ENCODE measurements around the gene RYR1. TPM values are rescaled to one million over a fixed set of nuclear protein-coding genes. Genes with fewer than 3 reads are reported as not detected.
"Not testable (repeated sequence)": the region's sequence is repeated elsewhere in the genome, so short reads cannot be mapped to it uniquely, and the experiment has no call there.

The RYR1 gene
- total RNA-seq, 2 donors from 2014 or later, result 0.33 to 1.0 TPM

- no peak for ATAC-seq
- DNase-seq, result no peak
- Histone ChIP-seq H3K27ac (no peak overlapping the region), H3K4me3 (no peak overlapping the region), H3K27me3 (no peaks in the 10 kb centered on the region), H3K4me1 (no peaks in the 10 kb centered on the region), H3K36me3 (replicated peaks in 1 of 2; ENCODE audit: insufficient read depth in 1 of 2, low read depth in 2 of 2) (no peaks in the 10 kb centered on the region), H3K9me3 (no peaks in the 10 kb centered on the region)
- TF ChIP-seq POLR2A (IDR thresholded peaks at IDR 0.05), result no peak
- TF ChIP-seq CTCF (IDR thresholded peaks at IDR 0.05), result no peak
- 77 to 83% methylated on average over 9 to 13 of the region's 13 CpGs for WGBS, 2 donors
- intact Hi-C loops (cut with DNase I), result no loop called here
Measured at GRCh38 chr19:38411041-38411712, 22.3 kb upstream of the RYR1 start.

DNA sequence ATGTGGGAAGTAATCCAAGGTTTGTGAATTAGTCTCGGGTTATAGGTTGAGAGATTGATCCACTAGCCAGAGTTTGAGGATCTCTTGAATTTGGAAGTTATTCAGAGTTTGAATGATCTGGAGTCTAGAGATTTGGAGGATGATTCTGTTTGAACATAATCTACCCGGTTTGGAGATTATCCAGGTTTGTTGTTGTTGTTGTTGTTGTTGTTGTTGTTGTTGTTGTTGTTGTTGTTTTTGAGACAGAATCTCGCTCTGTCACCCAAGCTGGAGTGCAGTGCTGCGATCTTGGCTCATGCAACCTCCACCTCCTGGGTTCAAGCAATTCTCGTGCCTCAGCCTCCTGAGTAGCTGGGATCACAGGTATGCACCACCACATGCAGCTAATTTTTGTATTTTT is 21.6 kb upstream of the RYR1 start:
- 64 to 66% methylated on average over 5 of the region's 5 CpGs for WGBS, 2 donors
- H3K9me3 ChIP-seq; H3K27me3 ChIP-seq; H3K36me3 ChIP-seq (replicated peaks in 1 of 2; ENCODE audit: insufficient read depth in 1 of 2, low read depth in 2 of 2); H3K4me3 ChIP-seq; H3K4me1 ChIP-seq; intact Hi-C loops (cut with DNase I); ATAC-seq; DNase-seq; H3K27ac ChIP-seq: not testable (repeated sequence)

DNA sequence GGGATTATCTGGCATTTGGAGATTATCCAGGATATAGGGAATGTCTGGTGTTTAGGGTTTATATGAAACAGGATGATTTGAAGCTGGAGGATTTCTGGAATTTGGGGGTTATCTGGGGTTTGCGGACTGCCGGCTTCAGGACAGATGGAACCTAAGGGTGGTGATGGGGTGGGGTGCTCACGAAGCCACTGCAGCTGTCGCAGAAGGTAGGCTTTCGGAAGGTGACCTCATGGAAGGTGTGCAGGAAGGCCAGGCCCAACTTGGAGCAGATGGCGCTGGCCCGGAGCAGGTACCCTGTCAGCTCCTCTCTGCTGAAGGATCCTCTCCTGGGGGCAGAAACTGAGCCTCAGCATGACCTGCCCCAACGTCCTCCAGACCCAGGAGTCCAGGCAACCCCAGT is 21.0 kb upstream of the RYR1 start:
- H3K4me1 ChIP-seq, result peaks cover under 1% of the 10 kb centered on the region
- 87 to 91% methylated on average over 5 to 8 of the region's 8 CpGs for WGBS, 2 donors
- intact Hi-C loops (cut with DNase I), result no loop called here

GRCh38 chr19:38412961-38413360 is 20.5 kb upstream of the RYR1 start:
- Histone ChIP-seq H3K4me3 (no peak overlapping the region), H3K36me3 (replicated peaks in 1 of 2; ENCODE audit: insufficient read depth in 1 of 2, low read depth in 2 of 2) (no peaks in the 10 kb centered on the region), H3K9me3 (no peaks in the 10 kb centered on the region), H3K4me1 (peaks cover 6% of the 10 kb centered on the region), H3K27me3 (peaks cover 0 to 7% of the 10 kb centered on the region in 2 donors), H3K27ac (no peak overlapping the region)
- TF ChIP-seq POLR2A (IDR thresholded peaks at IDR 0.05), result no peak
- ATAC-seq, result no peak
- 60 to 75% methylated on average over 8 to 11 of the region's 11 CpGs for WGBS, 2 donors
- intact Hi-C loops (cut with DNase I), result no loop called here
- no peak for DNase-seq

More for the DNA sequence above, 21.0 kb upstream of the RYR1 start:
- no peak overlapping the region for H3K27ac ChIP-seq
- H3K36me3 ChIP-seq (replicated peaks in 1 of 2; ENCODE audit: insufficient read depth in 1 of 2, low read depth in 2 of 2), result no peaks in the 10 kb centered on the region
- DNase-seq (no peak), ATAC-seq (no peak)
- H3K9me3 ChIP-seq, result no peaks in the 10 kb centered on the region
- TF ChIP-seq POLR2A (IDR thresholded peaks at IDR 0.05), result no peak
- no peak for TF ChIP-seq CTCF (IDR thresholded peaks at IDR 0.05)
- H3K27me3 ChIP-seq, result peaks cover 0 to 3% of the 10 kb centered on the region in 2 donors
- no peak overlapping the region for H3K4me3 ChIP-seq

GRCh38 chr19:38413416-38413815 is 20.1 kb upstream of the RYR1 start:
- Histone ChIP-seq H3K4me1 (peaks cover 10% of the 10 kb centered on the region), H3K27me3 (peaks cover 0 to 8% of the 10 kb centered on the region in 2 donors), H3K27ac (no peak overlapping the region), H3K4me3 (no peak overlapping the region), H3K9me3 (no peaks in the 10 kb centered on the region), H3K36me3 (replicated peaks in 1 of 2; ENCODE audit: insufficient read depth in 1 of 2, low read depth in 2 of 2) (no peaks in the 10 kb centered on the region)
- TF ChIP-seq CTCF (IDR thresholded peaks at IDR 0.05), result no peak
- no peak for TF ChIP-seq POLR2A (IDR thresholded peaks at IDR 0.05)
- intact Hi-C loops (cut with DNase I), result no loop called here
- 75 to 84% methylated on average over 3 to 6 of the region's 6 CpGs for WGBS, 2 donors
- no peak for DNase-seq
- no peak for ATAC-seq

- Histone ChIP-seq H3K9me3 (no peaks in the 10 kb centered on the region), H3K36me3 (replicated peaks in 1 of 2; ENCODE audit: insufficient read depth in 1 of 2, low read depth in 2 of 2) (no peaks in the 10 kb centered on the region), H3K4me3 (no peak overlapping the region), H3K27me3 (peaks cover 0 to 8% of the 10 kb centered on the region in 2 donors), H3K4me1 (peaks cover 11% of the 10 kb centered on the region), H3K27ac (no peak overlapping the region)
- 65 to 88% methylated on average over 6 to 8 of the region's 8 CpGs for WGBS, 2 donors
- ATAC-seq, result no peak
- intact Hi-C loops (cut with DNase I), result no loop called here
- TF ChIP-seq CTCF (IDR thresholded peaks at IDR 0.05) (no peak), POLR2A (IDR thresholded peaks at IDR 0.05) (no peak)
- DNase-seq, result no peak
Measured at GRCh38 chr19:38417146-38417543, 16.3 kb upstream of the RYR1 start.

Data from body of pancreas (tissue), 4 donors.